HCT116 (cell line): Measurements from ENCODE around the gene TRAF3IP1. TPM values are rescaled to one million over a fixed set of nuclear protein-coding genes. Genes with fewer than 3 reads are reported as not detected.

Experiments
- ATAC-seq: fragments of 200-7000 bp; cut with Tn5 transposase; 2 replicates; pipeline ENCODE4 v1.9.1; 2020; ENCODE audit warnings: mild to moderate bottlenecking, moderate library complexity
- BruUV-seq: library from RNA; stranded (reverse); fragments of 400-500 nt; replicated peaks from 2 replicates; lab custom pipeline; 2021; lab: Mats Ljungman, UMichigan
- CTCF ChIA-PET: fragments of 300-600 bp; sonication (Branson Sonifier 250); formaldehyde crosslinking; loops from one replicate; lab custom pipeline; 2021; ENCODE audit warnings: antibody characterized with exemption; lab: Charles Lee
- POLR2A ChIA-PET: fragments of 300-600, 350-600 bp; sonication (Branson Sonifier 250); formaldehyde crosslinking; loops from one replicate; lab custom pipeline; 2021; ENCODE audit warnings: antibody characterized with exemption; lab: Charles Lee
- RAD21 ChIA-PET, 2 experiments: fragments of 300-600 bp; sonication (Branson Sonifier 250); formaldehyde crosslinking; loops; one replicate each; lab custom pipeline; 2023; ENCODE audit warnings: low total read pairs in 2 of 2; ENCODE audit not compliant: uncharacterized antibody in 2 of 2, unreplicated experiment in 2 of 2, low non-redundant PET in 1 of 2; lab: Charles Lee
- DNase-seq: peaks from one replicate; pipeline ENCODE4 v3.0.0-alpha.2; 2010; ENCODE audit warnings: low read depth, low spot score
- H2AFZ ChIP-seq: fragments of 200-600 bp; shearing (Covaris generic), sonication (generic); 2 replicates; pipeline ENCODE4 v1.6.1; 2017; ENCODE audit warnings: low read depth, mixed run types, mixed read lengths, antibody characterized with exemption, low read length; ENCODE audit not compliant: poor library complexity, severe bottlenecking
- H3K27ac ChIP-seq: 2 replicates; pipeline ENCODE4 v1.5.1; 2012; ENCODE audit warnings: low read depth, low read length
- H3K27me3 ChIP-seq: fragments of 200-600 bp; sonication (generic); 2 replicates; pipeline ENCODE4 v1.6.1; 2016; ENCODE audit warnings: mixed run types, low read length, mixed read lengths; ENCODE audit not compliant: insufficient read depth
- H3K36me3 ChIP-seq, 2 experiments: fragments of 200-500 bp in 1 of 2; fragments of 200-600 bp in 1 of 2; sonication (Bioruptor generic) in 1 of 2; sonication (generic) in 1 of 2; 2 replicates each; pipeline versions ENCODE4 v1.5.1 to v1.6.1; 2014 to 2016; ENCODE audit warnings: low read length in 2 of 2, inconsistent platforms in 1 of 2, mixed read lengths in 1 of 2, mixed run types in 1 of 2; ENCODE audit not compliant: insufficient read depth in 2 of 2, control insufficient read depth in 1 of 2
- H3K4me1 ChIP-seq, 2 experiments: fragments of 200-600 bp in 1 of 2; sonication (generic) in 1 of 2; 2 replicates each; pipeline versions ENCODE4 v1.5.1 to v1.6.1; 2012 to 2017; ENCODE audit warnings: low read length in 2 of 2, inconsistent platforms in 1 of 2, mild to moderate bottlenecking in 1 of 2, mixed read lengths in 1 of 2, mixed run types in 1 of 2, moderate library complexity in 1 of 2; ENCODE audit not compliant: insufficient read depth in 2 of 2, control insufficient read depth in 1 of 2
- H3K4me2 ChIP-seq: fragments of 200-600 bp; sonication (generic); 2 replicates; pipeline ENCODE4 v1.6.1; 2017; ENCODE audit warnings: mixed run types, low read length, mixed read lengths
- H3K4me3 ChIP-seq, 2 experiments: fragments of 200-600 bp in 1 of 2; sonication (generic) in 1 of 2; replicated peaks in 1 of 2; 2 replicates each; pipeline ENCODE4 v1.5.1; 2011 to 2016; ENCODE audit warnings: low read length in 2 of 2, control low read depth in 1 of 2, low read depth in 1 of 2, mild to moderate bottlenecking in 1 of 2, mixed read lengths in 1 of 2, mixed run types in 1 of 2
- H3K79me2 ChIP-seq: fragments of 200-600 bp; sonication (generic); 2 replicates; pipeline ENCODE4 v1.6.1; 2017; ENCODE audit warnings: mild to moderate bottlenecking, mixed run types, low read length, moderate library complexity, mixed read lengths; ENCODE audit not compliant: insufficient read depth
- H3K9ac ChIP-seq: fragments of 200-600 bp; sonication (generic); 2 replicates; pipeline ENCODE4 v1.6.1; 2016; ENCODE audit warnings: low read length, mixed read lengths
- H3K9me2 ChIP-seq: fragments of 200-600 bp; sonication (generic), shearing (Covaris generic); 2 replicates; pipeline ENCODE4 v1.6.1; 2017; ENCODE audit warnings: mixed run types, mild to moderate bottlenecking, moderate library complexity; ENCODE audit not compliant: insufficient read depth
- H3K9me3 ChIP-seq, 2 experiments: fragments of 200-500 bp in 1 of 2; fragments of 200-600 bp in 1 of 2; sonication (Bioruptor generic) in 1 of 2; sonication (generic) in 1 of 2; 2 replicates each; pipeline ENCODE4 v1.6.1; 2014 to 2017; ENCODE audit warnings: low read length in 2 of 2, mixed read lengths in 2 of 2, inconsistent platforms in 1 of 2, low read depth in 1 of 2, mild to moderate bottlenecking in 1 of 2, mixed run types in 1 of 2, moderate library complexity in 1 of 2; ENCODE audit not compliant: control insufficient read depth in 1 of 2, insufficient read depth in 1 of 2
- H4K20me1 ChIP-seq: fragments of 200-600 bp; sonication (generic), shearing (Covaris generic); 2 replicates; pipeline ENCODE4 v1.6.1; 2017; ENCODE audit warnings: mixed run types, mild to moderate bottlenecking, moderate library complexity; ENCODE audit not compliant: insufficient read depth
- CEBPB ChIP-seq: IDR thresholded peaks from 2 replicates; pipeline ENCODE4 v1.6.1; 2012; ENCODE audit warnings: low read depth
- EZH2phosphoT487 ChIP-seq: fragments of 200-600 bp; IDR thresholded peaks from 2 replicates; pipeline ENCODE4 v1.6.1; 2018; ENCODE audit warnings: antibody characterized with exemption, borderline replicate concordance
- MAX ChIP-seq: IDR thresholded peaks from 2 replicates; pipeline ENCODE4 v1.6.1; 2012
- POLR2A ChIP-seq: IDR thresholded peaks from 2 replicates; pipeline ENCODE4 v1.7.0; 2011; ENCODE audit warnings: borderline replicate concordance; ENCODE audit not compliant: insufficient read depth, insufficient read length; ENCODE audit errors: extremely low read depth
- SIN3A ChIP-seq: IDR thresholded peaks from 2 replicates; pipeline ENCODE4 v1.6.1; 2012; ENCODE audit warnings: low read depth
- SRF ChIP-seq: IDR thresholded peaks from 2 replicates; pipeline ENCODE4 v1.6.1; 2012; ENCODE audit warnings: low read depth
- ZNF274 ChIP-seq: fragments of 200-500 bp; sonication (Bioruptor generic); IDR thresholded peaks from 2 replicates; pipeline ENCODE4 v1.6.1; 2014; ENCODE audit warnings: mild to moderate bottlenecking, low read depth, low read length, inconsistent platforms
- intact Hi-C: fragments of 100-400 bp; cut with micrococcal nuclease; formaldehyde crosslinking; loops from 2 replicates; pipeline ENCODE4 v1.10.0; 2022
- total RNA-seq: library from RNA; stranded (reverse); gene quantifications from one replicate; pipeline ENCODE4 v1.2.1, GENCODE V29; 2021; ENCODE audit not compliant: unreplicated experiment
- TF ChIP-seq, protein P1 (sequence below): IDR thresholded peaks from 2 replicates; pipeline ENCODE4 v1.6.1; 2012; ENCODE audit warnings: low read depth
- TF ChIP-seq, protein P2 (sequence below), 3 experiments: fragments of 200-600 bp in 1 of 3; sonication (generic) in 1 of 3; IDR thresholded peaks in 2 of 3; conservative IDR thresholded peaks in 1 of 3; 2 replicates each; pipeline ENCODE4 v1.5.1; 2012 to 2017; ENCODE audit warnings: low read depth in 2 of 3, low read length in 2 of 3, antibody characterized with exemption in 1 of 3, borderline replicate concordance in 1 of 3, control low read depth in 1 of 3, mild to moderate bottlenecking in 1 of 3, mixed read lengths in 1 of 3, mixed run types in 1 of 3, moderate library complexity in 1 of 3; ENCODE audit not compliant: insufficient read depth in 1 of 3

Gene TRAF3IP1
- total RNA-seq, 1 experiment from 2014 or later = 19.4 TPM

DNA sequence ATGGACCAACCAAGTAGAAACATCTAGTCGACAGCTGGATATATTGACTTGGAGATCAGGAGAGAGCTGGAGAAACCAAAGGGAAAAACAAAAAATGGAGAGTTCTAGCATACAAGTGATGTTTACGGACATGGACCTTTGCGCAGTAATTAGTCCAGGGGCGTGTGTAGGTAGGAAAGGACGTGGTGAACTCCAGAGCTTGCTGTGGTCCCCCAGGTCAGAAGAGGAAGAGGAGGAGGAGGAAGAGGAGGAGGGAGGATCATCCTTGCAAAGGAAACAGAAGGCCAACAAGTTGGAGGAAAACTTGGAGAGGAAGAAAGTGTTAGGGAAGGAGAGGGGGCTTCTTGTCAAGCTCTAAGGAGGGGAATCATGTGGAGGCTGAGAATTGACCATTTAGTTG, 17.5 kb downstream of the TRAF3IP1 start:
- ChIA-PET POLR2A (no interaction called here), CTCF (interaction anchor here (1.7 kb wide), 1 partner anchor 20 kb away, joined by 4 read pairs; no protein-coding TSS in a partner anchor), RAD21 (no interaction called here)
- Histone ChIP-seq H4K20me1 (no peaks in the 10 kb centered on the region), H3K9me3 (no peaks in the 10 kb centered on the region), H3K27me3 (no peaks in the 10 kb centered on the region), H3K4me1 (no peaks in the 10 kb centered on the region), H3K79me2 (peaks cover 3% of the 10 kb centered on the region; the same call in 1 of the 2 replicates), H3K9me2 (no peaks in the 10 kb centered on the region), H3K9ac (no peak overlapping the region), H3K4me2 (no peak overlapping the region), H3K27ac (no peak overlapping the region), H2AFZ (no peak overlapping the region), H3K4me3 (no peak overlapping the region), H3K36me3 (peaks cover 0 to 4% of the 10 kb centered on the region in 2 experiments; a peak in 1 of 4 replicates)
- intact Hi-C loops = loop anchor here (10.0 kb wide), 1 partner anchor 83 kb away; no protein-coding TSS in a partner anchor
- TF ChIP-seq EZH2phosphoT487 = no peak
- TF ChIP-seq MAX = no peak
- no peak for TF ChIP-seq POLR2A
- no peak for TF ChIP-seq SIN3A
- TF ChIP-seq SRF = no peak
- TF ChIP-seq, protein P1, sequence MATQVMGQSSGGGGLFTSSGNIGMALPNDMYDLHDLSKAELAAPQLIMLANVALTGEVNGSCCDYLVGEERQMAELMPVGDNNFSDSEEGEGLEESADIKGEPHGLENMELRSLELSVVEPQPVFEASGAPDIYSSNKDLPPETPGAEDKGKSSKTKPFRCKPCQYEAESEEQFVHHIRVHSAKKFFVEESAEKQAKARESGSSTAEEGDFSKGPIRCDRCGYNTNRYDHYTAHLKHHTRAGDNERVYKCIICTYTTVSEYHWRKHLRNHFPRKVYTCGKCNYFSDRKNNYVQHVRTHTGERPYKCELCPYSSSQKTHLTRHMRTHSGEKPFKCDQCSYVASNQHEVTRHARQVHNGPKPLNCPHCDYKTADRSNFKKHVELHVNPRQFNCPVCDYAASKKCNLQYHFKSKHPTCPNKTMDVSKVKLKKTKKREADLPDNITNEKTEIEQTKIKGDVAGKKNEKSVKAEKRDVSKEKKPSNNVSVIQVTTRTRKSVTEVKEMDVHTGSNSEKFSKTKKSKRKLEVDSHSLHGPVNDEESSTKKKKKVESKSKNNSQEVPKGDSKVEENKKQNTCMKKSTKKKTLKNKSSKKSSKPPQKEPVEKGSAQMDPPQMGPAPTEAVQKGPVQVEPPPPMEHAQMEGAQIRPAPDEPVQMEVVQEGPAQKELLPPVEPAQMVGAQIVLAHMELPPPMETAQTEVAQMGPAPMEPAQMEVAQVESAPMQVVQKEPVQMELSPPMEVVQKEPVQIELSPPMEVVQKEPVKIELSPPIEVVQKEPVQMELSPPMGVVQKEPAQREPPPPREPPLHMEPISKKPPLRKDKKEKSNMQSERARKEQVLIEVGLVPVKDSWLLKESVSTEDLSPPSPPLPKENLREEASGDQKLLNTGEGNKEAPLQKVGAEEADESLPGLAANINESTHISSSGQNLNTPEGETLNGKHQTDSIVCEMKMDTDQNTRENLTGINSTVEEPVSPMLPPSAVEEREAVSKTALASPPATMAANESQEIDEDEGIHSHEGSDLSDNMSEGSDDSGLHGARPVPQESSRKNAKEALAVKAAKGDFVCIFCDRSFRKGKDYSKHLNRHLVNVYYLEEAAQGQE = no peak
- TF ChIP-seq CEBPB = no peak
- TF ChIP-seq, protein P2, sequence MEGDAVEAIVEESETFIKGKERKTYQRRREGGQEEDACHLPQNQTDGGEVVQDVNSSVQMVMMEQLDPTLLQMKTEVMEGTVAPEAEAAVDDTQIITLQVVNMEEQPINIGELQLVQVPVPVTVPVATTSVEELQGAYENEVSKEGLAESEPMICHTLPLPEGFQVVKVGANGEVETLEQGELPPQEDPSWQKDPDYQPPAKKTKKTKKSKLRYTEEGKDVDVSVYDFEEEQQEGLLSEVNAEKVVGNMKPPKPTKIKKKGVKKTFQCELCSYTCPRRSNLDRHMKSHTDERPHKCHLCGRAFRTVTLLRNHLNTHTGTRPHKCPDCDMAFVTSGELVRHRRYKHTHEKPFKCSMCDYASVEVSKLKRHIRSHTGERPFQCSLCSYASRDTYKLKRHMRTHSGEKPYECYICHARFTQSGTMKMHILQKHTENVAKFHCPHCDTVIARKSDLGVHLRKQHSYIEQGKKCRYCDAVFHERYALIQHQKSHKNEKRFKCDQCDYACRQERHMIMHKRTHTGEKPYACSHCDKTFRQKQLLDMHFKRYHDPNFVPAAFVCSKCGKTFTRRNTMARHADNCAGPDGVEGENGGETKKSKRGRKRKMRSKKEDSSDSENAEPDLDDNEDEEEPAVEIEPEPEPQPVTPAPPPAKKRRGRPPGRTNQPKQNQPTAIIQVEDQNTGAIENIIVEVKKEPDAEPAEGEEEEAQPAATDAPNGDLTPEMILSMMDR (IDR thresholded peaks at IDR 0.05 in 2 of 3, conservative IDR thresholded peaks at IDR 0.05 in 1 of 3; ENCODE audit: borderline replicate concordance in 1 of 3, insufficient read depth in 1 of 3, low read depth in 2 of 3, low read length in 2 of 3) = no peak
- TF ChIP-seq ZNF274 = no peak
- ATAC-seq (no peak), DNase-seq (no peak)
- no TSS peak for BruUV-seq
